H1 (cell line): ENCODE measurements around the gene VNN1.

Experiments
- CTCF ChIP-seq, 3 experiments: IDR thresholded peaks; 1 replicate in 2 of 3; 2 replicates in 1 of 3; pipeline versions ENCODE4 v1.5.1 to v1.6.1; 2011; ENCODE audit warnings: low read length in 3 of 3, mild to moderate bottlenecking in 3 of 3, inconsistent platforms in 2 of 3, low read depth in 1 of 3, moderate library complexity in 1 of 3; ENCODE audit not compliant: insufficient read depth in 1 of 3; ENCODE audit errors: control extremely low read depth in 1 of 3
- JUND ChIP-seq: IDR thresholded peaks from 2 replicates; pipeline ENCODE4 v1.6.1; 2011; ENCODE audit warnings: mild to moderate bottlenecking, improper control_type of control experiment, low read length
- MAFK ChIP-seq: IDR thresholded peaks from 2 replicates; pipeline ENCODE4 v1.6.1; 2012; ENCODE audit warnings: low read depth, mild to moderate bottlenecking, improper control_type of control experiment, low read length
- MAX ChIP-seq: IDR thresholded peaks from 2 replicates; pipeline ENCODE4 v1.6.1; 2012; ENCODE audit warnings: inconsistent platforms
- SIN3A ChIP-seq, 2 experiments: IDR thresholded peaks in 1 of 2; conservative IDR thresholded peaks in 1 of 2; 2 replicates each; pipeline ENCODE4 v1.6.1; 2011 to 2012; ENCODE audit warnings: low read length in 2 of 2, improper control_type of control experiment in 1 of 2, low read depth in 1 of 2, mild to moderate bottlenecking in 1 of 2

- no peak for TF ChIP-seq CTCF (IDR thresholded peaks at IDR 0.05; ENCODE audit: control extremely low read depth in 1 of 3, insufficient read depth in 1 of 3, low read depth in 1 of 3, low read length in 3 of 3)
- TF ChIP-seq MAX: no peak
- TF ChIP-seq SIN3A (conservative IDR thresholded peaks at IDR 0.05 in 1 of 2, IDR thresholded peaks at IDR 0.05 in 1 of 2; ENCODE audit: low read depth in 1 of 2, low read length in 2 of 2): no peak
- TF ChIP-seq JUND: no peak
- TF ChIP-seq MAFK: no peak
Measured at GRCh38 chr6:132703936-132704335, 9.9 kb downstream of the VNN1 start.
